Skeletal muscle tissue (tissue), 4 donors: ENCODE measurements around the gene FDX2. TPM values are rescaled to one million over a fixed set of nuclear protein-coding genes. Genes with fewer than 3 reads are reported as not detected.

ENCODE experiments used
- H3K27ac ChIP-seq: one replicate; pipeline ENCODE4 v1.7.0; 2013; ENCODE audit warnings: mild to moderate bottlenecking, low read depth, low read length, inconsistent platforms
- H3K27me3 ChIP-seq, 3 donors: one replicate each; pipeline ENCODE4 v1.7.0; 2013; ENCODE audit warnings: low read length in 3 of 3; ENCODE audit not compliant: control insufficient read depth in 3 of 3, insufficient read depth in 3 of 3
- H3K36me3 ChIP-seq, 3 donors: one replicate each; pipeline ENCODE4 v1.7.0; 2013; ENCODE audit warnings: low read length in 3 of 3; ENCODE audit not compliant: control insufficient read depth in 3 of 3, insufficient read depth in 3 of 3
- H3K4me1 ChIP-seq, 3 donors: one replicate each; pipeline ENCODE4 v1.7.0; 2013; ENCODE audit warnings: low read length in 3 of 3, mild to moderate bottlenecking in 3 of 3; ENCODE audit not compliant: control insufficient read depth in 3 of 3, insufficient read depth in 3 of 3
- H3K4me3 ChIP-seq, 3 donors: one replicate each; pipeline ENCODE4 v1.7.0; 2013; ENCODE audit warnings: low read length in 3 of 3
- H3K9ac ChIP-seq, 3 donors: one replicate each; pipeline ENCODE4 v1.7.0; 2013; ENCODE audit warnings: low read length in 3 of 3, mild to moderate bottlenecking in 3 of 3, moderate library complexity in 2 of 3, low read depth in 1 of 3
- H3K9me3 ChIP-seq, 3 donors: one replicate each; pipeline ENCODE4 v1.7.0; 2013; ENCODE audit warnings: low read length in 3 of 3; ENCODE audit not compliant: control insufficient read depth in 3 of 3
- total RNA-seq: library from RNA; depleted of rRNA; stranded (reverse); fragments of >200 nt; gene quantifications from one replicate; pipeline ENCODE4 v1.2.3, GENCODE V29; 2014
- donor health status: Osteomylitis.

The FDX2 gene
- total RNA-seq, 1 donor from 2014 or later: 5.7 TPM

DNA sequence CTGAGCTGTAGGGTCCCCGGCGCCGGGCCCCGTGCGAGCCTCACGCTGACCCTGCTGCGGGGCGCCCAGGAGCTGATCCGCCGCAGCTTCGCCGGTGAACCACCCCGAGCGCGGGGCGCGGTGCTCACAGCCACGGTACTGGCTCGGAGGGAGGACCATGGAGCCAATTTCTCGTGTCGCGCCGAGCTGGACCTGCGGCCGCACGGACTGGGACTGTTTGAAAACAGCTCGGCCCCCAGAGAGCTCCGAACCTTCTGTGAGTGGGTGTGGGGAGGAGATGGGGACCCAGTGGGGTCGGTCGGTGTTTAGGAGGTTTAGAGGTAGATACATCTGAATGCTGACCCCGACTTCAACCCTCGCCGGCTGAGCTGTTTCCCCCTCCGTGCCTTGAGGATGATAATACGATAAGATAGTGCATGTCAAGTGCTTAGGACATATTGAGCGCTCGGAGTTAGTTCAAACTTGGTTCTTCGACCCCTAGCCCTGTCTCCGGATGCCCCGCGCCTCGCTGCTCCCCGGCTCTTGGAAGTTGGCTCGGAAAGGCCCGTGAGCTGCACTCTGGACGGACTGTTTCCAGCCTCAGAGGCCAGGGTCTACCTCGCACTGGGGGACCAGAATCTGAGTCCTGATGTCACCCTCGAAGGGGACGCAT lies 24.1 kb downstream of the FDX2 start:
- Histone ChIP-seq H3K9ac (peak overlapping the region in 1 of 3 donors; percentile 45), H3K36me3 (no peaks in the 10 kb centered on the region), H3K4me3 (peak overlapping the region; percentile 30 to 64 (median 59)), H3K9me3 (no peaks in the 10 kb centered on the region), H3K4me1 (peaks cover 47 to 63% (median 56%) of the 10 kb centered on the region in 3 donors), H3K27me3 (peaks cover 89 to 95% (median 94%) of the 10 kb centered on the region in 3 donors), H3K27ac (no peak overlapping the region)

DNA sequence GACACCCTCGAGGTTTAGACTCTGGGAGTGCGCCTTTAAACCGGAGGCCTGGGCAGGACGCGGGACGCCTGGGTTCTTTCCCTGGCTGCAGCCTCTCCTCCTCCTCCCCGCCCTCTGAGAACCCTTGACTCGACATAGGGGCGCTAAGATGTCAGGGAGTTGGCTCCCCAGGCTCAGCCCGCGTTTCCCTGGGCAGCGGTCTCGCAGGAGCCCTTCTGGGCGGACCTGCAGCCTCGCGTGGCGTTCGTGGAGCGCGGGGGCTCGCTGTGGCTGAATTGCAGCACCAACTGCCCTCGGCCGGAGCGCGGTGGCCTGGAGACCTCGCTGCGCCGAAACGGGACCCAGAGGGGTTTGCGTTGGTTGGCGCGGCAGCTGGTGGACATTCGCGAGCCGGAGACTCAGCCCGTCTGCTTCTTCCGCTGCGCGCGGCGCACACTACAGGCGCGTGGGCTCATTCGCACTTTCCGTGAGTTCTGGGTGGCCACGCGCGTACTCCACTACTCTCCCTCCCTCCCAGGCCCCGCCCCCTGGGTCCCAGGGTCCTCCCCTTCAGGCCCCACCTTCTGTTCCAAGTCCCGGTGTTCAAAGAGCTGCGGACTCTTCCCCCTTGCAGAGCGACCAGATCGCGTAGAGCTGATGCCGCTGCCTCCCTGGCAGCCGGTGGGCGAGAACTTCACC lies 24.8 kb downstream of the FDX2 start:
- Histone ChIP-seq H3K4me1 (peaks cover 47 to 64% (median 58%) of the 10 kb centered on the region in 3 donors), H3K9ac (peak overlapping the region in 2 of 3 donors; percentile 11 to 45), H3K27ac (no peak overlapping the region), H3K36me3 (peaks cover 0 to 2% (median 1%) of the 10 kb centered on the region in 3 donors), H3K4me3 (peak overlapping the region; percentile 30 to 64 (median 59)), H3K27me3 (peaks cover 87 to 92% (median 87%) of the 10 kb centered on the region in 3 donors), H3K9me3 (no peaks in the 10 kb centered on the region)

DNA sequence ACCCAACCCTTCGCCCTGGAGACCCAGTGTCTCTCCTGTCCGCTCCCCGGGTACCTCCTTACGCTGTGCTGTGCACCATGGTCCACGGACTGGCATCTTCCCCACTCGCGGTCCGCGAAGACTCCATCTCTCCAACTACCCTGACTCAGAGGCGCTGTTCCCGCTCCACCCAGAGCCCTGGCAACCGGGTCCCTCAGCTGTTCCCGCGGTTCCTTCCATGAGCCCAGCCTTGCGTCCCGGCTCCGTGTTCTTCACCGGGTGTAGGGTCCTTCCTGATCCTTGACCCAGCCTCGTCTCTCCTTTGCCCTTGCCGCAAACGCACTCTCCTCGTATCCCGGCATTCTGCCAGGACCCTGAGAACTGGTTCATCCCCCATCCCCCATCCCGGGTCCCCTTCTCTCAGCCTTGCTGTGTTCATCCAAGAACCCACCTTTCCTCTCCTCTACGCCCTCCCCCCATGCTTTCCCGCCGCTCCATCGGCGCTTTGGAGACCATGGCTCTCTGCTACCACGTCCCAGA lies 25.4 kb downstream of the FDX2 start:
- H3K4me1 ChIP-seq: peaks cover 42 to 60% (median 55%) of the 10 kb centered on the region in 3 donors
- H3K4me3 ChIP-seq: peak overlapping the region; percentile 30 to 64 (median 59)
- H3K27ac ChIP-seq: no peak overlapping the region
- H3K27me3 ChIP-seq: peaks cover 81 to 89% (median 81%) of the 10 kb centered on the region in 3 donors
- H3K36me3 ChIP-seq: peaks cover 2 to 8% (median 7%) of the 10 kb centered on the region in 3 donors
- peak overlapping the region in 2 of 3 donors; percentile 11 to 45 for H3K9ac ChIP-seq
- no peaks in the 10 kb centered on the region for H3K9me3 ChIP-seq

DNA sequence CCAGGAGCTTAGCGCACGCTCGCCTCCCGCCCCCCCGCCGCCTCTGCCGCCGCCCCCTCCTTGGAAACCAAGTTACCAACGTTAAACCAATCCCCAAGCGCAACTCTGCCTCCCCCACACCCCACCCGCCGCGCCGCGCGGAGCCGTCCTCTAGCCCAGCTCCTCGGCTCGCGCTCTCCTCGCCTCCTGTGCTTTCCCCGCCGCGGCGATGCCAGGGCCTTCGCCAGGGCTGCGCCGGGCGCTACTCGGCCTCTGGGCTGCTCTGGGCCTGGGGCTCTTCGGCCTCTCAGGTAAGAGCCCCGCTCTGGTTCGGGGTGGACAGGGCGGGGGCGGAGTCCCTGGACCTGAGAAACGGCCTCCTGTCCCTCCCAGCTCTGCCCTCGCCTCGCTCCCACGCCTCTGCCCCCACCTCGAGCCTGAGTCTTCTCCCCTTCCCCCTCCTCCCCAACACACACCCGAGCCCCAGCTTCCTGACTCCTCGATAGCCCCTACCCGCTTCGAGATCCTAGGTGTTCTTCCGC lies 25.9 kb downstream of the FDX2 start, which contains the start of gene ICAM5:
TSS of gene ICAM5 (plus strand) at position 117 of the 521 bp plus-strand sequence. CDS start at position 209, 92 bp downstream.
- Histone ChIP-seq H3K27ac (no peak within 1 kb of the TSS), H3K9ac (peak within 1 kb of the TSS in 2 of 3 donors; percentile 11 to 45), H3K36me3 (peaks cover 7 to 13% (median 13%) of the 10 kb centered on the region in 3 donors), H3K9me3 (no peaks in the 10 kb centered on the region), H3K4me3 (peak within 1 kb of the TSS; percentile 30 to 64 (median 59)), H3K27me3 (peaks cover 76 to 87% (median 78%) of the 10 kb centered on the region in 3 donors), H3K4me1 (peaks cover 42 to 58% (median 53%) of the 10 kb centered on the region in 3 donors)

DNA sequence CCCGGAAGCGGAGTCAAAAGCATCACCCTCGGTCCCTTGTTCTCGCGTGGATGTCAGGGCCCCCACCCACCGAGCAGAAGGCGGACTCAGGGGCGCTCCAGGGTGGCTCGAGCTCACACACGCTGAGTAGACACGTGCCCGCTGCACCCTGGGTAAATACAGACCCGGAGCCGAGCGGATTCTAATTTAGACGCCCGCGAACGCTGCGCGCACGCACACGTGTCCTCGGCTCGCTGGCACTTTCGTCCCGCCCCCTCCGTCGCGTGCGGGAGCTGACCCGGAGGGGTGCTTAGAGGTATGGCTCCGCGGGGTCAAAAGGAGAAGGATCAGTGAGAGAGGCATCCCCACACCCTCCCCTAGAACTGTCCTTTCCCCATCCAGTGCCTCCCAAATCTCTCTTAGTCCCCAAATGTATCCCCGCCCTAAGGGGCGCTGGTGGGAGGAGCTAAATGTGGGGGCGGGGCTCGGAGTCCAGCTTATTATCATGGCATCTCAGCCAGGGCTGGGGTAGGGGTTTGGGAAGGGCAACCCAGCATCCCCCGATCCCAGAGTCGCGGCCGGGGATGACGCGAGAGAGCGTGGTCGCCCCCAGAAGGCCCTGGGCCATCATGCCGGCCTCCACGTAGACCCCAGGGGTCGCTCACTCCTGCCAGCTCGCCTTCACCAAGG lies 26.5 kb downstream of the FDX2 start:
- Histone ChIP-seq H3K27me3 (peaks cover 71 to 81% (median 72%) of the 10 kb centered on the region in 3 donors), H3K4me3 (peak overlapping the region in 2 of 3 donors; percentile 49 to 55), H3K4me1 (peaks cover 40 to 58% (median 53%) of the 10 kb centered on the region in 3 donors), H3K9ac (no peak overlapping the region), H3K27ac (no peak overlapping the region), H3K36me3 (peaks cover 8 to 19% (median 19%) of the 10 kb centered on the region in 3 donors), H3K9me3 (no peaks in the 10 kb centered on the region)

DNA sequence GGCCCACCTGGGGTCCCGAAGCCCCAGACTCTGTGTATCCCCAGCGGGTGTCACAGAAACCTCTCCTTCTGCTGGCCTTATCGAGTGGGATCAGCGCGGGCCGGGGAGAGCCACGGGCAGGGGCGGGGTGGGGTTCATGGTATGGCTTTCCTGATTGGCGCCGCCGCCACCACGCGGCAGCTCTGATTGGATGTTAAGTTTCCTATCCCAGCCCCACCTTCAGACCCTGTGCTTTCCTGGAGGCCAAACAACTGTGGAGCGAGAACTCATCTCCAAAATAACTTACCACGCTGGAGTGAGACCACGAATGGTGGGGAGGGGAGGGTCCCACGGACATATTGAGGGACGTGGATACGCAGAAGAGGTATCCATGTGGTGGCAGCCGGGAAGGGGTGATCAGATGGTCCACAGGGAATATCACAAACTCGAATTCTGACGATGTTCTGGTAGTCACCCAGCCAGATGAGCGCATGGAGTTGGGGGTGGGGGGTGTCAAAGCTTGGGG lies 27.1 kb downstream of the FDX2 start:
- Histone ChIP-seq H3K4me1 (peaks cover 39 to 57% (median 53%) of the 10 kb centered on the region in 3 donors), H3K36me3 (peaks cover 8 to 25% (median 24%) of the 10 kb centered on the region in 3 donors), H3K9me3 (no peaks in the 10 kb centered on the region), H3K9ac (no peak overlapping the region), H3K4me3 (peak overlapping the region in 2 of 3 donors; percentile 49 to 55), H3K27ac (no peak overlapping the region), H3K27me3 (peaks cover 65 to 75% (median 66%) of the 10 kb centered on the region in 3 donors)

DNA sequence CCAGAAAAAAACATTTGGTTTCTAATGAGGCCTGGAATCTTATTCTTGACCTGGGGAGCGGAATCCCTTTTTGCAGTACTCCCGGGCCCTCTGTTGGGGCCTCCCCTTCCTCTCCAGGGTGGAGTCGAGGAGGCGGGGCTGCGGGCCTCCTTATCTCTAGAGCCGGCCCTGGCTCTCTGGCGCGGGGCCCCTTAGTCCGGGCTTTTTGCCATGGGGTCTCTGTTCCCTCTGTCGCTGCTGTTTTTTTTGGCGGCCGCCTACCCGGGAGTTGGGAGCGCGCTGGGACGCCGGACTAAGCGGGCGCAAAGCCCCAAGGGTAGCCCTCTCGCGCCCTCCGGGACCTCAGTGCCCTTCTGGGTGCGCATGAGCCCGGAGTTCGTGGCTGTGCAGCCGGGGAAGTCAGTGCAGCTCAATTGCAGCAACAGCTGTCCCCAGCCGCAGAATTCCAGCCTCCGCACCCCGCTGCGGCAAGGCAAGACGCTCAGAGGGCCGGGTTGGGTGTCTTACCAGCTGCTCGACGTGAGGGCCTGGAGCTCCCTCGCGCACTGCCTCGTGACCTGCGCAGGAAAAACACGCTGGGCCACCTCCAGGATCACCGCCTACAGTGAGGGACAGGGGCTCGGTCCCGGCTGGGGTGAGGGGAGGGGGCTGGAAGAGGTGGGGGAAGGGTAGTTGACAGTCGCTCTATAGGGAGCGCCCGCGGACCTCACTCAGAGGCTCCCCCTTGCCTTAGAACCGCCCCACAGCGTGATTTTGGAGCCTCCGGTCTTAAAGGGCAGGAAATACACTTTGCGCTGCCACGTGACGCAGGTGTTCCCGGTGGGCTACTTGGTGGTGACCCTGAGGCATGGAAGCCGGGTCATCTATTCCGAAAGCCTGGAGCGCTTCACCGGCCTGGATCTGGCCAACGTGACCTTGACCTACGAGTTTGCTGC lies 28.7 kb downstream of the FDX2 start, which contains the start of gene ICAM4:
TSS of gene ICAM4 (plus strand) at position 153 of the 935 bp plus-strand sequence. CDS start at position 211, 58 bp downstream.
- H3K36me3 ChIP-seq: peaks cover 8 to 27% (median 25%) of the 10 kb centered on the region in 3 donors
- H3K4me3 ChIP-seq: peak within 1 kb of the TSS in 1 of 3 donors; percentile 41
- no peak within 1 kb of the TSS for H3K27ac ChIP-seq
- no peaks in the 10 kb centered on the region for H3K9me3 ChIP-seq
- peaks cover 33 to 41% (median 41%) of the 10 kb centered on the region in 3 donors for H3K4me1 ChIP-seq
- no peak within 1 kb of the TSS for H3K9ac ChIP-seq
- peaks cover 49 to 59% (median 50%) of the 10 kb centered on the region in 3 donors for H3K27me3 ChIP-seq

DNA sequence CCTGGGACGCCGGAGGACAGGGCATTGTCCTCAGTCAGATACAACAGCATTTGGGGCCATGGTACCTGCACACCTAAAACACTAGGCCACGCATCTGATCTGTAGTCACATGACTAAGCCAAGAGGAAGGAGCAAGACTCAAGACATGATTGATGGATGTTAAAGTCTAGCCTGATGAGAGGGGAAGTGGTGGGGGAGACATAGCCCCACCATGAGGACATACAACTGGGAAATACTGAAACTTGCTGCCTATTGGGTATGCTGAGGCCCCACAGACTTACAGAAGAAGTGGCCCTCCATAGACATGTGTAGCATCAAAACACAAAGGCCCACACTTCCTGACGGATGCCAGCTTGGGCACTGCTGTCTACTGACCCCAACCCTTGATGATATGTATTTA lies 30.4 kb downstream of the FDX2 start:
- Histone ChIP-seq H3K4me3 (no peak overlapping the region), H3K36me3 (peaks cover 8 to 27% (median 25%) of the 10 kb centered on the region in 3 donors), H3K27me3 (peaks cover 32 to 42% (median 33%) of the 10 kb centered on the region in 3 donors), H3K4me1 (peaks cover 16 to 25% (median 24%) of the 10 kb centered on the region in 3 donors), H3K9me3 (no peaks in the 10 kb centered on the region), H3K27ac (no peak overlapping the region), H3K9ac (no peak overlapping the region)
